ENCODE measurements around the gene SLC40A1. TPM values are rescaled to one million over a fixed set of nuclear protein-coding genes. Genes with fewer than 3 reads are reported as not detected.

SLC40A1 gene
- total and polyA plus RNA-seq, 2 of the 13 experiments (the other 11 are each of a cell fraction or from before 2014, with no cell fraction given) = 10.6 to 24.9 TPM

- H3K4me2 ChIP-seq (ENCODE audit: low read depth, low read length) = no peak overlapping the region
- in situ Hi-C loops (cut with HindIII; ENCODE audit: extremely low pct_ligation_motif_present, low pct_unique_long_range_greater_than_20kb) (no loop called here), intact Hi-C loops (cut with micrococcal nuclease; ENCODE audit: unreplicated experiment) (loop anchor here (5.0 kb wide), 1 partner anchor 88 kb away; no protein-coding TSS in a partner anchor)
- BruUV-seq (replicated peaks) = no TSS peak
- no peak overlapping the region for H2AFZ ChIP-seq (ENCODE audit: low read length)
- peaks cover 37% of the 10 kb centered on the region for H3K4me1 ChIP-seq (ENCODE audit: insufficient read depth, low read length)
- ChIA-PET CTCF (ENCODE audit: low intra/inter-chr PET ratio, low total read pairs) (no interaction called here), POLR2A (interaction anchor here (4.0 kb wide), 1 partner anchor 30 kb away, joined by 21 read pairs; the partner anchor contains the start of gene SLC40A1)
- H3K27me3 ChIP-seq (ENCODE audit: control insufficient read depth in 1 of 2, insufficient read depth in 2 of 2, low read length in 2 of 2) = no peaks in the 10 kb centered on the region; a peak in 1 of 5 replicates
- FAIRE-seq (no peak), DNase-seq (ENCODE audit: low spot score) (no peak), ATAC-seq (no peak)
- no peak overlapping the region for H3K27ac ChIP-seq (ENCODE audit: extremely low read length, insufficient read depth, low read length)
- H3K4me3 ChIP-seq (replicated peaks in 1 of 3; ENCODE audit: insufficient read depth in 1 of 3, low read depth in 2 of 3, low read length in 3 of 3) = no peak overlapping the region
- H3K79me2 ChIP-seq (ENCODE audit: insufficient read depth, low read length) = no peaks in the 10 kb centered on the region
- no peaks in the 10 kb centered on the region for H3K9me3 ChIP-seq (ENCODE audit: low read length)
- no peaks in the 10 kb centered on the region for H4K20me1 ChIP-seq (ENCODE audit: insufficient read depth, low read length)
- no peaks in the 10 kb centered on the region for H3K36me3 ChIP-seq (replicated peaks in 1 of 2; ENCODE audit: control insufficient read depth in 1 of 2, insufficient read depth in 2 of 2, low read length in 2 of 2)
- WGBS (ENCODE audit: low lambda C conversion rate) = 65% methylated on average over 2 of the region's 2 CpGs
- H3K9ac ChIP-seq (ENCODE audit: insufficient read depth, low read depth, low read length) = no peak overlapping the region
- TF ChIP-seq HNF1A (IDR thresholded peaks at IDR 0.05; ENCODE audit: low read depth) = no peak
- no peak for TF ChIP-seq HNF1A (CRISPR knock-in tag; IDR thresholded peaks at IDR 0.05; ENCODE audit: borderline replicate concordance)
- no peak for TF ChIP-seq ZNF879 (CRISPR knock-in tag; IDR thresholded peaks at IDR 0.05)
- TF ChIP-seq ZFP41 (CRISPR knock-in tag; IDR thresholded peaks at IDR 0.05; ENCODE audit: borderline replicate concordance) = no peak
- TF ChIP-seq PRMT3 (CRISPR knock-in tag; IDR thresholded peaks at IDR 0.05; ENCODE audit: borderline replicate concordance, low read depth) = no peak
- TF ChIP-seq ZNF589 (CRISPR knock-in tag; conservative IDR thresholded peaks at IDR 0.05) = no peak
- no peak for TF ChIP-seq ZNF614 (CRISPR knock-in tag; IDR thresholded peaks at IDR 0.05; ENCODE audit: borderline replicate concordance)
- no peak for TF ChIP-seq MNT (IDR thresholded peaks at IDR 0.05)
- no peak for TF ChIP-seq SMAD9 (CRISPR knock-in tag; IDR thresholded peaks at IDR 0.05)
- no peak for TF ChIP-seq ARNT (IDR thresholded peaks at IDR 0.05)
- TF ChIP-seq IRX3 (CRISPR knock-in tag; IDR thresholded peaks at IDR 0.05; ENCODE audit: borderline replicate concordance, low read depth) = no peak
- TF ChIP-seq ZNF704 (CRISPR knock-in tag; IDR thresholded peaks at IDR 0.05; ENCODE audit: borderline replicate concordance) = no peak
- no peak for TF ChIP-seq NFATC3 (CRISPR knock-in tag; IDR thresholded peaks at IDR 0.05)
- TF ChIP-seq POLR2G (IDR thresholded peaks at IDR 0.05; ENCODE audit: low read depth, low read length) = no peak
- no peak for TF ChIP-seq HOXD1 (CRISPR knock-in tag; IDR thresholded peaks at IDR 0.05)
- no peak for TF ChIP-seq ZNF354B (CRISPR knock-in tag; IDR thresholded peaks at IDR 0.05)
Measured at GRCh38 chr2:189610700-189611099, 30.1 kb upstream of the SLC40A1 start.
